SK-N-MC (cell line): Measurements from ENCODE around the gene LANCL2.

Source experiments
- DNase-seq: peaks from one replicate; pipeline ENCODE4 v3.0.0-alpha.2; 2011; ENCODE audit warnings: low read depth, low spot score
- H3K27ac ChIP-seq: fragments of 200-600 bp; sonication (generic); 2 replicates; pipeline ENCODE4 v1.5.1; 2016; ENCODE audit warnings: mixed run types
- H3K36me3 ChIP-seq: fragments of 200-600 bp; sonication (generic); 2 replicates; pipeline ENCODE4 v1.6.1; 2017; ENCODE audit warnings: antibody characterized with exemption, low read length, mixed read lengths; ENCODE audit not compliant: insufficient read depth
- H3K4me3 ChIP-seq: fragments of 200-600 bp; sonication (generic); 2 replicates; pipeline ENCODE4 v1.5.1; 2016
- H3K9ac ChIP-seq: fragments of 200-600 bp; sonication (generic); 2 replicates; pipeline ENCODE4 v1.8.0; 2017; ENCODE audit warnings: mixed run types, mixed read lengths; ENCODE audit not compliant: insufficient read length
- H3K9me3 ChIP-seq: fragments of 200-600 bp; sonication (generic); 2 replicates; pipeline ENCODE4 v1.6.1; 2017; ENCODE audit warnings: low read depth, mild to moderate bottlenecking, antibody characterized with exemption, low read length, moderate library complexity, mixed read lengths
- EZH2 ChIP-seq: fragments of 200-600 bp; sonication (generic); IDR thresholded peaks from one replicate; pipeline ENCODE4 v1.6.1; 2017; ENCODE audit warnings: antibody characterized with exemption
- FOXP2 ChIP-seq: optimal IDR thresholded peaks from 2 replicates; pipeline ENCODE3; 2011; ENCODE audit warnings: mild to moderate bottlenecking, moderate library complexity; ENCODE audit not compliant: insufficient read depth; ENCODE audit errors: extremely low read length, control extremely low read depth
- POLR2AphosphoS5 ChIP-seq: IDR thresholded peaks from 2 replicates; pipeline ENCODE4 v1.6.1; 2012; ENCODE audit warnings: mild to moderate bottlenecking, low read depth, low read length, borderline replicate concordance

The LANCL2 gene

DNA sequence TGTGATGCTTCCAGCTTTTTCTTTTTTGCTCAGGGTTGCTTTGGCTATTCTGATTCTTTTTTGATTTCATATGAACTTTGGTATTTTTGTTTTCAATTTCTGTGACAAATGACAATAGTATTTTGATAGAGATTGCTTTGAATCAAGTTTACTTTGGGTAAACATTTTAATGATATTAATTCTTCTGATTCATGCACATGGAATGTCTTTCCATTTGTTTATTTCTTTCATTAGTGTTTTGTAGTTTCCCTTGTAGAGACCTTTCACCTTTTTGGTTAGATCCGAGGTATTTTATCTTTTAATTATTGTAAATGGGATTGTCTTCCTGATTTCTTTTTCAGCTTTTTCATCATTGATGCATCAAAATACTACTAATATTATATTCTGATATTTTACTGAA, 93.2 kb downstream of the LANCL2 start:
- DNase-seq: no peak
- TF ChIP-seq EZH2 (no peak), POLR2AphosphoS5 (no peak), FOXP2 (no peak)
- peaks cover 3% of the 10 kb centered on the region; the same call in 1 of the 2 replicates for H3K9me3 ChIP-seq
- H3K36me3 ChIP-seq: no peaks in the 10 kb centered on the region
- H3K4me3 ChIP-seq: no peak overlapping the region
- no peak overlapping the region for H3K9ac ChIP-seq
- no peak overlapping the region for H3K27ac ChIP-seq

DNA sequence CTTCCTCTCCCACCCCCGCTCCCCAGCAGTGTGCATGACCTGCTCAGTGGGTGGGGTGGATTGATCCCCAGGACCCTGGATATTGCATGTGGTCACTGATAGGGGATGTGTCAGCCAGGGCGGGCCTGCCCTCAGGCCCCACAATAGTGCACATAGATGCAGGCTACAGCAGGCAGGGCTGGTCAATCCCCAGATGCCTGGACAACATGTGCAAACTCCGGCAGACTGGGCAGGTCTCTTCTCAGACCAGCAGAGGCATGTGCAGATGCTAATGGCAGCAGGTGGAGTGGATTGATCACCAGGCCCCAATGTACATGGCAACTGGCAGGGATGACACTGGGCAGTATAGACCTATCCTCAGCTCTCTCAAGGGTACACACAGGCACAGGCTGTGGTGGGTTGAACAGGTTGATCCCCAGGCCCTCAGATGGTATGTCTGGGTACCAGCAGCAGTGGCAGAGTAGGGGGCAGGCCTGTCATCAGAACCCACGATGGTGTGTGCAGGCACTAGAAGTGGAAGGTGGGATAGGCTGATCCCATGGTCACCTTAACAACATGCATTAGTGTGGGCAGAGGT, 98.6 kb downstream of the LANCL2 start:
- Histone ChIP-seq H3K9me3 (peaks cover 3% of the 10 kb centered on the region; the same call in 1 of the 2 replicates), H3K9ac (no peak overlapping the region), H3K4me3 (no peak overlapping the region), H3K27ac (no peak overlapping the region), H3K36me3 (no peaks in the 10 kb centered on the region; the same call in 1 of the 2 replicates)
- no peak for DNase-seq
- TF ChIP-seq FOXP2: no peak
- TF ChIP-seq EZH2: no peak
- no peak for TF ChIP-seq POLR2AphosphoS5

DNA sequence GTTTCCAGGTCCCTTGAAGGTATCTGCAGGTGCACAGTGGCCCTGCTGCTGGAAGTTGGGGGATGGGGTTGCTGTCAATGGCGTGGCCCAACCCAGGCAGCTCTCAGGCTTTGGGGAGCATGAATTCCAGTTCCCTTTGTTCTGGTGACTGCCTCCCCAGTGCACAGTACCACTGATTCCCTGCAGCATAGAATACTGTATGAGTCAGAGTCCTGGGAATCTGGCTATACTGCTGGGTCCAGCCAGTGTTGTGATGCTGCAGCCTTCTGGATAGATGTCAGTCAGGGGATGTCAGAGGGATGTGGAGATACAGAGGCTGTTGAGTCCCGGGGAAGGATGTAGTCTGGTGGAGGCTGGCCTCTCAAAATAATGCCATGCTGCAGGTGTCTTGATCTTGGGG, 99.3 kb downstream of the LANCL2 start:
- no peak for TF ChIP-seq EZH2
- no peak for TF ChIP-seq FOXP2
- no peak for TF ChIP-seq POLR2AphosphoS5
- no peak for DNase-seq
- no peaks in the 10 kb centered on the region; the same call in 1 of the 2 replicates for H3K36me3 ChIP-seq
- H3K9me3 ChIP-seq: peaks cover 3% of the 10 kb centered on the region; the same call in 1 of the 2 replicates
- H3K9ac ChIP-seq: no peak overlapping the region
- H3K4me3 ChIP-seq: no peak overlapping the region
- H3K27ac ChIP-seq: no peak overlapping the region

DNA sequence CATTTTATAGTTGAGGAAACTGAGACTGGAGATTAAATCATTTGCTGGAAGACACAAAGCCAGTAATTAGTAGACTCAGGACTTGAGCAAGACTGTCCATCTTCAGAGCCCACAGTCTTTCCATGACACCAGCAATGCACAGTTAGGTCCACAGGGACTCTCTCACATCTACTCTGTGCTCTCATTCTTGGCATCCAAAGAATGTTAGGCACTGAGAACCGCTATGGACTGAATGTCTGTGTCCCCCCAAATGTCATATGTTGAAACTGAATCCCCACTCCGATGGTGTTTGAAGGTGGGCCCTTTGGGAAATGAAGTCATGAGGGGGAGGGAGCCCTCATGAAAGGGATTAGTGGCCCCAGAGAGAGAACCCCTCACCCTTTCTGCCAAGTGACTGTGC, 100.6 kb downstream of the LANCL2 start:
- DNase-seq: no peak
- Histone ChIP-seq H3K9ac (no peak overlapping the region), H3K9me3 (no peaks in the 10 kb centered on the region), H3K4me3 (no peak overlapping the region), H3K36me3 (no peaks in the 10 kb centered on the region; the same call in 1 of the 2 replicates), H3K27ac (no peak overlapping the region)
- no peak for TF ChIP-seq EZH2
- no peak for TF ChIP-seq FOXP2
- no peak for TF ChIP-seq POLR2AphosphoS5

DNA sequence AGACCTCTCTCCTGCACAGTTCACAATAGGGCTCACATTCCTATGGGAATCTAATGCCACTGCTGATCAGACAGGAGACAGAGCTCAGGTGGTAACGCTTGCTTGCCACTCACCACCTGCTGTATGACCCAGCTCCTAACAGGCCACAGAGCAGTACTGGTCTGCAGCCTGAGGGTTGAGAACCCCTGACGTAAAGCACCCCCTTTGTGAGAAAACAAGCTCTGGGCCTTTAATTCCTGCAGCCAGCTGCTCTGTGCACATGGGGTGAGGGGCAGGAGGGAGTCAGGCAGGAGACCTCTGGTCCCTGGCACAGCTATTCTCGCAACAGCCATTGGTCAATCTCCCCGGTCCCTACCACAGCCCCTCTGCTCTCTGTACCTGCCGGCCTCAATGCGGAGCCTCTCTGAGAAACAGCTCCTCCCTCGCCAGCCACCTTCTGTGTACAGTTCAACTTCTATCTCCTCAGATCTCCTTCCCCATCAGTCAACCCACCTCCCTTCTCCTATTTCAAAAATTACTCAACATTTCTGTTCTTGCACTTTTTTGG, 102.0 kb downstream of the LANCL2 start:
- no peak overlapping the region for H3K27ac ChIP-seq
- no peak overlapping the region for H3K4me3 ChIP-seq
- H3K9me3 ChIP-seq: no peaks in the 10 kb centered on the region
- no peak for TF ChIP-seq FOXP2
- TF ChIP-seq EZH2: no peak
- TF ChIP-seq POLR2AphosphoS5: no peak
- H3K9ac ChIP-seq: no peak overlapping the region
- H3K36me3 ChIP-seq: no peaks in the 10 kb centered on the region; the same call in 1 of the 2 replicates
- DNase-seq: no peak

DNA sequence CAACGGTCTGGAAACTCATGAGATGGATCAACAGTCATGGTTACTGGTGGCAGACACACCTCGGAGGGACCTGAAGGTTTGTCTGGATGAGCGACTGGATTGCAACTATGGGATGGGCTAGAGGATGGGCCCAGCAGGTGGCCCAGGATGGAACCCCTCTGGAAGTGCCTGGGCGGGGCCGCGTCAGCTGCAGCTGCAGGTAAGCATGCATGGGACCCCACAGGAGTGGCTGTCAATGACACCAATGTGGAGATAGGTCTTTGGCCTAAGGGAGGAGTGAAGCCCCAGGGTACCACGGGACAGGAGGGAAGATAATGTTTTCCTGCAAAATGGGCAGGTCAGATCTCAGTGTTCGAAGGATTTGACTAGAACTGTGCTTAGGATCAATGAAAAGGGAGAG, 103.4 kb downstream of the LANCL2 start:
- no peak for TF ChIP-seq EZH2
- no peak for TF ChIP-seq POLR2AphosphoS5
- TF ChIP-seq FOXP2: no peak
- Histone ChIP-seq H3K4me3 (no peak overlapping the region), H3K27ac (no peak overlapping the region), H3K36me3 (no peaks in the 10 kb centered on the region; the same call in 1 of the 2 replicates), H3K9ac (no peak overlapping the region), H3K9me3 (no peaks in the 10 kb centered on the region)
- DNase-seq: no peak

DNA sequence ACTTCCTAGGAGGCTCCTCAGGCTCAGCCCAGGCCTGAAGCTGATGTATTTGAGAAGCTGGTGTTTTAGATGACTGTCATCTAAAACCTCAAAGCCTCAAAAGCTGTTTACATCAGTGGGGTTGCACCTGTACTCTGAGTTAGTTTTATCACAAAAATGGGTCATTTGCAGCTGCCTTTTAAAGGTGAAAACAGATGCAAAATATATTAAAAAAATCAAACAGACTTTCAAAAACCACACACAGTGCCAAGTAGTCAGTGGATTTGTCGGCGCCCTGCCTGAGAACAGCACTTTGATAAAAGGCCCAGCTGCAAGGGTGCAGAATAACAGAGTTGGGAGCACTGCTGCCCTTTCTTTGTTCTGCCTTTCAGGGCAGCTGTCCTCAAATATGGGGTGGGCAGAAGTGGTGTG, 104.1 kb downstream of the LANCL2 start:
- Histone ChIP-seq H3K9ac (no peak overlapping the region), H3K36me3 (no peaks in the 10 kb centered on the region; the same call in 1 of the 2 replicates), H3K9me3 (no peaks in the 10 kb centered on the region), H3K4me3 (no peak overlapping the region), H3K27ac (no peak overlapping the region)
- TF ChIP-seq EZH2 (no peak), POLR2AphosphoS5 (no peak), FOXP2 (no peak)
- no peak for DNase-seq

DNA sequence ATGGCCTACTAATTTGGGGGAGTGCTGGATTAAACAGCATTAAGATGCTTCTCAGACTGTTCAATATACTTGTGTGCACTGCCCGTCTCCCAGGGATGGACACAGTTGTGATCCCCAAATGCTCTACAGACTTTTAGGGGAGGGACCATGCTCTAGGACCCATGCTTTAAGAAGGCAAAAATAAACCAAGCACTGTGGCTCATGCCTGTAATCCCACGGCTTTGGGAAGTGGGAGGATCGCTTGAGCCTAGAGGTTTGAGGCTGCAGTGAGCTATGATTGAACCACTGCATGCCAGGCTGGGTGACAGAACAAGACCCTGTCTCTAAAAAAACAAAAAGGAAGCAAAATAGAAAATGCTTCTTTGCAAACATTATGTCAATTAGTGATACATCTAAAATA, 104.6 kb downstream of the LANCL2 start:
- Histone ChIP-seq H3K36me3 (no peaks in the 10 kb centered on the region; the same call in 1 of the 2 replicates), H3K4me3 (no peak overlapping the region), H3K9ac (no peak overlapping the region), H3K27ac (no peak overlapping the region), H3K9me3 (no peaks in the 10 kb centered on the region)
- no peak for DNase-seq
- TF ChIP-seq FOXP2 (no peak), EZH2 (no peak), POLR2AphosphoS5 (no peak)
